PC-3 (cell line): Measurements from ENCODE around the gene AMMECR1.

Source experiments
- CTCF ChIP-seq: fragments of 300-600 bp; sonication (generic); conservative IDR thresholded peaks from 2 replicates; pipeline ENCODE4 v1.5.1; 2017; ENCODE audit warnings: antibody characterized with exemption, low read depth, mild to moderate bottlenecking, low read length
- EZH2 ChIP-seq: fragments of 300-600 bp; sonication (generic); IDR thresholded peaks from one replicate; pipeline ENCODE4 v1.6.1; 2017; ENCODE audit warnings: antibody characterized with exemption, mild to moderate bottlenecking, low read length; ENCODE audit not compliant: unreplicated experiment
- EZH2phosphoT487 ChIP-seq: fragments of 300-600 bp; sonication (generic); IDR thresholded peaks from 2 replicates; pipeline ENCODE4 v1.6.1; 2018; ENCODE audit warnings: mild to moderate bottlenecking, antibody characterized with exemption, low read length, borderline replicate concordance

DNA sequence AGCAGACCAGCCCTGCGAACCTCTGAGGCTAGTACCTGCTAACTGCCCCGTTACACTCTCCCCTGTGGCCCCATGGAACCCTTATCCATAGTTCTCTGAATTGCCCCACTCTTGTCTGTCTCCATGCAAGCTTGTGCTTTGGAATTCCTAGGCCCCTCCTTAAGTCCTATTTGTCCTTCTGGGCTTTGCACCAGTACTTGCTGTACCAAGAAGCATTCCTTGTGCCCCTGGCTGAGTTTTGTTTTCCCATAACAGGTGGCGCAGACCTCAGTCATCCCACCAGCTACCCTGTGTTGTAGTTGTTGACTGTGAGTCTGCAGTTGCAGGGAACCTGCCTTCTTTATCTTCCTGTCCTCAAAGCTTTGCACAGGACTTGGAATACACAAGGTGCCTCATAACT lies 147.9 kb downstream of the AMMECR1 start:
- TF ChIP-seq CTCF (no peak), EZH2 (no peak), EZH2phosphoT487 (no peak)
